Endothelial cell of umbilical vein (primary cell): ENCODE results near the gene DPF3. TPM values are rescaled to one million over a fixed set of nuclear protein-coding genes. Genes with fewer than 3 reads are reported as not detected.

Experiments used
- BruUV-seq: library from RNA; stranded (reverse); fragments of 400-500 nt; replicated peaks from 2 replicates; lab custom pipeline; 2021; lab: Mats Ljungman, UMichigan
- CTCF ChIA-PET: fragments of 300-600, 350-600 bp; sonication (Branson Sonifier 250); formaldehyde crosslinking; loops from one replicate; lab custom pipeline; 2021; ENCODE audit warnings: antibody characterized with exemption, inconsistent platforms; lab: Charles Lee
- POLR2A ChIA-PET: fragments of 300-600, 350-600 bp; sonication (Branson Sonifier 250); formaldehyde crosslinking; loops from one replicate; lab custom pipeline; 2021; ENCODE audit warnings: antibody characterized with exemption, inconsistent platforms; lab: Charles Lee
- DNase-seq: peaks from one replicate; pipeline ENCODE4 v3.0.0-alpha.2; 2011; ENCODE audit warnings: low read depth, low spot score
- FAIRE-seq: peaks from 2 replicates; lab custom pipeline; 2011; peaks lifted over from hg19 to GRCh38; lab: Jason Lieb, UNC
- H2AFZ ChIP-seq: 2 replicates; pipeline ENCODE4 v1.6.0; 2012; ENCODE audit warnings: low read depth, low read length, control low read depth, inconsistent platforms
- H3K27ac ChIP-seq: 2 replicates; pipeline ENCODE4 v1.5.1; 2011; ENCODE audit warnings: low read depth, mild to moderate bottlenecking, control low read depth, low read length, moderate library complexity; ENCODE audit not compliant: insufficient read depth
- H3K27me3 ChIP-seq, 2 experiments: 2 replicates each; pipeline versions ENCODE4 v1.6.0 to v1.6.1; 2011; ENCODE audit warnings: low read length in 2 of 2, mixed read lengths in 1 of 2; ENCODE audit not compliant: control insufficient read depth in 2 of 2, insufficient read depth in 2 of 2
- H3K36me3 ChIP-seq, 2 experiments: 2 replicates in 1 of 2; 3 replicates in 1 of 2; pipeline ENCODE4 v1.5.1; 2011; ENCODE audit warnings: low read length in 2 of 2, mild to moderate bottlenecking in 1 of 2, moderate library complexity in 1 of 2; ENCODE audit not compliant: control insufficient read depth in 2 of 2, insufficient read depth in 2 of 2; ENCODE audit errors: extremely low read depth in 1 of 2
- H3K4me1 ChIP-seq: 3 replicates; pipeline ENCODE4 v1.5.1; 2011; ENCODE audit warnings: mild to moderate bottlenecking, low read length; ENCODE audit not compliant: control insufficient read depth, insufficient read depth; ENCODE audit errors: extremely low read depth
- H3K4me2 ChIP-seq: 2 replicates; pipeline ENCODE4 v1.6.1; 2011; ENCODE audit warnings: low read length, control low read depth, mixed read lengths; ENCODE audit not compliant: insufficient read depth
- H3K4me3 ChIP-seq, 3 experiments: fragments of 200-600 bp in 1 of 3; sonication (generic), shearing (Covaris generic) in 1 of 3; replicated peaks in 1 of 3; 2 replicates each; pipeline ENCODE4 v1.5.1; 2011 to 2016; ENCODE audit warnings: control low read depth in 3 of 3, low read length in 3 of 3, mild to moderate bottlenecking in 2 of 3, inconsistent platforms in 1 of 3, low read depth in 1 of 3, moderate library complexity in 1 of 3; ENCODE audit not compliant: insufficient read depth in 1 of 3
- H3K79me2 ChIP-seq: 2 replicates; pipeline ENCODE4 v1.6.0; 2012; ENCODE audit warnings: low read length, inconsistent platforms; ENCODE audit not compliant: control insufficient read depth, insufficient read depth
- H3K9ac ChIP-seq: replicated peaks from 2 replicates; pipeline ENCODE3; 2011; ENCODE audit warnings: low read length, control low read depth; ENCODE audit not compliant: insufficient read depth; ENCODE audit errors: extremely low read depth
- H3K9me1 ChIP-seq: replicated peaks from 3 replicates; pipeline ENCODE4 v1.6.0; 2011; ENCODE audit warnings: mild to moderate bottlenecking, low read length; ENCODE audit not compliant: control insufficient read depth, insufficient read depth; ENCODE audit errors: extremely low read depth
- H3K9me3 ChIP-seq: replicated peaks from 2 replicates; pipeline ENCODE4 v1.5.1; 2012; ENCODE audit warnings: low read length, inconsistent platforms; ENCODE audit not compliant: control insufficient read depth, insufficient read depth
- H4K20me1 ChIP-seq: replicated peaks from 2 replicates; pipeline ENCODE3; 2011; ENCODE audit warnings: mild to moderate bottlenecking, low read length; ENCODE audit not compliant: control insufficient read depth, insufficient read depth; ENCODE audit errors: extremely low read depth
- EZH2 ChIP-seq: IDR thresholded peaks from 2 replicates; pipeline ENCODE4 v1.6.1; 2012; ENCODE audit warnings: borderline replicate concordance, low read depth, mild to moderate bottlenecking, moderate library complexity, low read length, inconsistent platforms; ENCODE audit not compliant: severe bottlenecking
- FOS ChIP-seq: IDR thresholded peaks from 2 replicates; pipeline ENCODE4 v1.6.1; 2011; ENCODE audit warnings: mild to moderate bottlenecking, low read length, moderate library complexity, borderline replicate concordance; ENCODE audit not compliant: insufficient read depth
- GATA2 ChIP-seq: IDR thresholded peaks from 2 replicates; pipeline ENCODE4 v1.7.0; 2011; ENCODE audit warnings: low read depth, mild to moderate bottlenecking, moderate library complexity, mixed read lengths, low read length; ENCODE audit not compliant: insufficient read length, insufficient read depth
- JUN ChIP-seq: IDR thresholded peaks from 2 replicates; pipeline ENCODE4 v1.6.1; 2011; ENCODE audit warnings: borderline replicate concordance, low read depth; ENCODE audit not compliant: insufficient read length, insufficient read depth
- MYC ChIP-seq: IDR thresholded peaks from one replicate; pipeline ENCODE4 v1.6.1; 2011; ENCODE audit warnings: mild to moderate bottlenecking, low read depth, low read length
- POLR2A ChIP-seq: IDR thresholded peaks from 2 replicates; pipeline ENCODE4 v1.6.1; 2012; ENCODE audit warnings: low read depth, mild to moderate bottlenecking, control low read depth, low read length
- POLR2AphosphoS5 ChIP-seq: IDR thresholded peaks from 2 replicates; pipeline ENCODE4 v1.6.1; 2012; ENCODE audit warnings: low read depth, mild to moderate bottlenecking, control low read depth, low read length, moderate library complexity; ENCODE audit not compliant: insufficient read depth
- dilution Hi-C: fragments of 300-500 bp; cut with MboI; formaldehyde crosslinking; loops from one replicate; pipeline ENCODE4 v1.15.0; 2019; ENCODE audit warnings: low sequenced_read_pairs; ENCODE audit not compliant: extremely low pct_ligation_motif_present
- intact Hi-C: fragments of 100-400 bp; cut with micrococcal nuclease; formaldehyde crosslinking; loops from one replicate; pipeline ENCODE4 v1.10.0; 2022
- polyA plus RNA-seq, 4 experiments: library from polyadenylated mRNA; depleted of rRNA in 3 of 4; stranded (reverse) in 3 of 4; unstranded in 1 of 4; fragments of >200 nt; gene quantifications; 2 replicates each; pipeline versions ENCODE4 v1.2.1 to v1.2.3, GENCODE V29; 2011 to 2012; ENCODE audit warnings: missing spikeins in 1 of 4
- total RNA-seq: library from RNA; stranded (reverse); gene quantifications from 2 replicates; pipeline ENCODE4 v1.2.3, GENCODE V29; 2021
- TF ChIP-seq, protein P1 (sequence below), 2 donors: IDR thresholded peaks; 1 replicate in 1 of 2; 2 replicates in 1 of 2; pipeline ENCODE4 v1.5.1; 2011; ENCODE audit warnings: low read length in 2 of 2, mild to moderate bottlenecking in 2 of 2, moderate library complexity in 2 of 2, control low read depth in 1 of 2, inconsistent platforms in 1 of 2, low read depth in 1 of 2; ENCODE audit not compliant: insufficient read depth in 1 of 2; ENCODE audit errors: extremely low read depth in 1 of 2
- TF ChIP-seq, protein P2 (sequence below): IDR thresholded peaks from 2 replicates; pipeline ENCODE4 v1.6.1; 2011; ENCODE audit not compliant: insufficient read depth, insufficient read length

Gene DPF3
- total and polyA plus RNA-seq, 2 donors (not counting 3 experiments of a cell fraction or from before 2014, with no cell fraction given) = 2.4 to 3.5 TPM

DNA sequence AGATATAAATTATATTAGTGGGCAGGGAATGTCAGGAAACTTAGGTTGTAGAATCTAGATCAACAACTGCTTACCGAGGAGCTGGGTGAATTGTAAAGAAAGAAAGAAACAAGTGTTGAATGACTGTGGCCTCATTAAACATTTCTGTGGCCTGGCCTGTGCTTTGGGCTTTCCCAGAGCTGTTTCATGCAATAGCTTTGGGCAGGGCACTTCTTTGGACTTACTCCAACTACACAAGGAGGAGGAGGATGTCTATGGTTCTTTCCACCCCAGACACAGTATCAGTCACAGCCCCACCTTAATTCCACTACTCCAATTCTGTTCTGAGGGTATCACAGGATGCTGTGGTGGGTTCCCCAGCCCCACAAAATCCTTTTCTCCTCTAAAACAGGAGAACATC, 38.0 kb downstream of the DPF3 start:
- Histone ChIP-seq H3K9me3 (no peaks in the 10 kb centered on the region), H3K27me3 (no peaks in the 10 kb centered on the region), H2AFZ (no peak overlapping the region), H4K20me1 (no peaks in the 10 kb centered on the region), H3K9me1 (no peaks in the 10 kb centered on the region), H3K9ac (no peak overlapping the region), H3K4me2 (no peak overlapping the region), H3K4me3 (no peak overlapping the region), H3K79me2 (peaks cover 5% of the 10 kb centered on the region), H3K4me1 (peaks cover 5% of the 10 kb centered on the region), H3K27ac (no peak overlapping the region), H3K36me3 (no peaks in the 10 kb centered on the region)
- POLR2A ChIA-PET = no interaction called here
- dilution Hi-C loops (no loop called here), intact Hi-C loops (no loop called here)
- FAIRE-seq = no peak
- no peak for DNase-seq
- no peak for TF ChIP-seq EZH2
- no peak for TF ChIP-seq JUN
- TF ChIP-seq, protein P1, sequence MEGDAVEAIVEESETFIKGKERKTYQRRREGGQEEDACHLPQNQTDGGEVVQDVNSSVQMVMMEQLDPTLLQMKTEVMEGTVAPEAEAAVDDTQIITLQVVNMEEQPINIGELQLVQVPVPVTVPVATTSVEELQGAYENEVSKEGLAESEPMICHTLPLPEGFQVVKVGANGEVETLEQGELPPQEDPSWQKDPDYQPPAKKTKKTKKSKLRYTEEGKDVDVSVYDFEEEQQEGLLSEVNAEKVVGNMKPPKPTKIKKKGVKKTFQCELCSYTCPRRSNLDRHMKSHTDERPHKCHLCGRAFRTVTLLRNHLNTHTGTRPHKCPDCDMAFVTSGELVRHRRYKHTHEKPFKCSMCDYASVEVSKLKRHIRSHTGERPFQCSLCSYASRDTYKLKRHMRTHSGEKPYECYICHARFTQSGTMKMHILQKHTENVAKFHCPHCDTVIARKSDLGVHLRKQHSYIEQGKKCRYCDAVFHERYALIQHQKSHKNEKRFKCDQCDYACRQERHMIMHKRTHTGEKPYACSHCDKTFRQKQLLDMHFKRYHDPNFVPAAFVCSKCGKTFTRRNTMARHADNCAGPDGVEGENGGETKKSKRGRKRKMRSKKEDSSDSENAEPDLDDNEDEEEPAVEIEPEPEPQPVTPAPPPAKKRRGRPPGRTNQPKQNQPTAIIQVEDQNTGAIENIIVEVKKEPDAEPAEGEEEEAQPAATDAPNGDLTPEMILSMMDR (IDR thresholded peaks at IDR 0.05; ENCODE audit: extremely low read depth in 1 of 2, insufficient read depth in 1 of 2, low read depth in 1 of 2, low read length in 2 of 2) = no peak
- CTCF ChIA-PET = interaction anchor here (1.7 kb wide), 2 partner anchors 25 to 342 kb away, joined by 6 read pairs; no protein-coding TSS in a partner anchor
- no TSS peak for BruUV-seq

GRCh38 chr14:72852194-72852593, 41.7 kb downstream of the DPF3 start:
- BruUV-seq = no TSS peak
- H3K4me1 ChIP-seq = peaks cover 4% of the 10 kb centered on the region
- FAIRE-seq = no peak
- ChIA-PET CTCF (interaction anchor here (1.4 kb wide), 1 partner anchor 9 kb away, joined by 3 read pairs; no protein-coding TSS in a partner anchor), POLR2A (no interaction called here)
- no peaks in the 10 kb centered on the region for H3K27me3 ChIP-seq
- H4K20me1 ChIP-seq = no peaks in the 10 kb centered on the region
- TF ChIP-seq GATA2 = no peak
- TF ChIP-seq, protein P1 (IDR thresholded peaks at IDR 0.05; ENCODE audit: extremely low read depth in 1 of 2, insufficient read depth in 1 of 2, low read depth in 1 of 2, low read length in 2 of 2) = no peak
- TF ChIP-seq POLR2A = no peak
- TF ChIP-seq JUN = no peak
- TF ChIP-seq, protein P2, sequence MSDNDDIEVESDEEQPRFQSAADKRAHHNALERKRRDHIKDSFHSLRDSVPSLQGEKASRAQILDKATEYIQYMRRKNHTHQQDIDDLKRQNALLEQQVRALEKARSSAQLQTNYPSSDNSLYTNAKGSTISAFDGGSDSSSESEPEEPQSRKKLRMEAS = no peak
- no peak for TF ChIP-seq EZH2
- TF ChIP-seq POLR2AphosphoS5 = no peak
- no peak for TF ChIP-seq MYC
- no peak for TF ChIP-seq FOS
- H3K79me2 ChIP-seq = peaks cover 5% of the 10 kb centered on the region
- no peak for DNase-seq
- dilution Hi-C loops (no loop called here), intact Hi-C loops (no loop called here)
- H3K9me1 ChIP-seq = no peaks in the 10 kb centered on the region
- H3K4me2 ChIP-seq = no peak overlapping the region
- no peak overlapping the region for H3K9ac ChIP-seq
- no peak overlapping the region for H3K4me3 ChIP-seq
- H3K36me3 ChIP-seq = no peaks in the 10 kb centered on the region
- H3K9me3 ChIP-seq = no peaks in the 10 kb centered on the region
- H3K27ac ChIP-seq = no peak overlapping the region
- no peak overlapping the region for H2AFZ ChIP-seq
